Measurements from ENCODE around the gene SMARCA5.

The SMARCA5 gene

GRCh38 chr4:143539670-143540023 lies 26.1 kb downstream of the SMARCA5 start:
- DNase-seq: no peak

DNA sequence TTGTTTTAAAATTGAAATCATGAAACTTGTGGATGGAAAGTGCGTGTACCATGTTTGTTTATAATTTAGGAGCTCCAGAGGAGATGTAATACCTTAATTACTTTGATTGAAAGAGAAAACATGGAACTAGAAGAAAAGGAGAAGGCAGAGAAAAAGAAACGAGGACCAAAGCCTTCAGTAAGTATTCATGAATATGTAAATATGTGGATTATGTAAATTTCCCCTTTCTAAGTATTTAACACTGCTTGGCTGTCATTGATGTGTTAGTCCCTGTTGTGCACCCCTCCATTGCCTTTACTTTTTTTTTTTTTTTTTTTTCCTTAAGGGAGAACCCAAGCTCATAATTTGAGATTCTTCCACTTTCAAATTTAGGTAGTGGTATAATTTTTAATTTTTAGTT lies 36.4 kb downstream of the SMARCA5 start:
- no peak for DNase-seq

DNA sequence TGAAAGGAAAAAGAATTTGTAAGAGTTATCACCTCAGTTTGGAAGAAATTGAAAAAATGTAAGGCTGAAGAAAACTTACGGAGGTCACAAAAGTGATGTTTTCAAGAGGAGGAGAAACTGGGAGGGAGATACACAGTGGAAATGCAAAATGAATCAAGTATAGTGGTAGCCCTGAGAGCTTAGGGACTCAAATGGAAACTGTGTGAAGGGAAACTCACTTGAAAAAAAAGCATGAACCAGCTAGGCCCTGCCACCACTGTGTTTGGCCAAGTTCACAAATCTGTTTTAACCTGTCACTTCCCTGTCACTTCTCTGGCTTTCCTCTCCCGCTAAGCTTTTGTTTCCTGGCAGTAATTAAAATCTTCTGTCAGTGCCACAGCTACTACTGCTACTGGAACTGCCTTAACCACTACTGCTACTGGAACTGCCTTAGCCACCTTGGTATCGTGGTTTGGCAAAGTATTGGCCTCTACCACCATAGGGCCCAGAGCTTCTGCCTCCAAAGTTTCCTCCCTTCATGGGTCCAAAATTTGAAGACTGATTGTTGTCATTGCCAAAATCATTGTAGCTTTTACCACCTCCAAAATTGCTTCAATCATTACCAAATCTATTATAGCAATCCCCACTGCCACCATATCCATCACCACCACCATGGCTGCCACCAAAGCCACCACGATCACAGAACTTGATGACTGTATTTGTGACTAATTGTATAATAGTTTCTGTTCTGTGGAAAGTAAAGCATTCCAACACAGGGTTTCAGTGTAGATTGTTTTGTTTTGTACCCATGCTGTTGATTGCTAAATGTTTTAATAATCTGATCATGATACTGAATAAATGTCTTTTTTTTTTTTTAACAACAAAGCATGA lies 41.5 kb downstream of the SMARCA5 start:
- DNase-seq: no peak

DNA sequence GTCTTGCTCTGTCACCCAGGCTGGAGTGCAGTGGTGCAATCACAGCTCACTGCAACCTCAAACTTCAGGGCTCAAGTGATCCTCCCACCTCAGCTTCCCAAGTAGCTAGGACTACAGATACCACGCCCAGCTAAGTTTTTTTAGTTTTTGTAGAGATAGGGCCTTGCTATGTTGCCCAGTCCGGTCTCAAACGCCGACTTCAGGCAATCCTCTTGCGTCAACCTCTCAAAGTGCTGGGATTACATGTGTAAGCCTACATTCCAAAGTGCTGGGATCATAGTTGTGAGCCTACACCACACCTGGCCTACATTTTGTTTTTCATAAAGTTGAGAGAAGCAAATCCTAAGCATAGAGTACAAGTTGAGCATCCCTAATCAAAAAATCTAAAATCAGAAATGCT lies 42.2 kb downstream of the SMARCA5 start:
- DNase-seq: no peak

- no peak for DNase-seq
Measured at GRCh38 chr4:143558286-143558685, 44.8 kb downstream of the SMARCA5 start.

DNA sequence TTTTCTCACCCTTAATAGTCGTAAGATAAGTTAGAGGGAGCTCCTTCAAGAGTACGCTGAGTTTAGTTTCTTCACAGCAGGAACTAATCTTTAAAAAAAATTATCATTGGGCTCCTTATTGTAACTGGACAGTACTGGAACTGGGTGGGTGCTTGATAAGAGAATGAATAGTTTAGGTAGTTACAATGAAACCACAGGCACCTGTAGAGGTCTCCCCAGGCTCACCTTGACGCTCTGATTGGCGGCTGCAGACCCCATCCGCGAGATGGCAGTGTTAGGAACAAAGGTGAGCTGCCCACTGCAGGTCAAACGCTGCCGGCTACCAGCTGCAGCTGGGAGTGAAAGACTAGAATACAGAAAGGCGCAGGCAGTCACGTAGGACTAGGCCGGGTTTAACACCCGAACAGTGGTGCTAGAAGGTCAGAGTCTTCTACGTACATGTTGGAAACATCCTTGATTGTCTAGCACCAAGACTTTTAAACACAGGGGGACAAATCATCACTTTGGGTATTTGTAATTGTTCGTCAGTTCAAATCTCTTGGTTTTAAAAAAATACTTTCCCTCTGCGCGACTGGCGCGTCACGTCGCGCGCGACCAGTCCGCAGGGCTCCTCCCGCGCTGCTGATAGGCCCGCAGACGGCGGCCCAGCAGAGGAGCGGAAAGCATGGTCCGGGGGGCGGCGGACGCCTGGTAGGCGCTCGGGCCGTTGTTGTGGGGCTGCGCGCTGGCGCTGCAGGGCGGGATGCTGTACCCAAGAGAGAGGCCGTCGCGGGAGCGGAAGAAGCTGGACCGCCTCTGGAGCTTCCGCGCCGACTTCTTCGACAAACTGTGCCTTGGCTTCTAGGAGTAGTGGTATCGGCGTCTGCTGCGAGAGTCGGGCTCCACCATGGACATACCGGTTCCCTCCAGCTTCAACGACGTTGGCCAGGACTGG lies 45.6 kb downstream of the SMARCA5 start:
- peak; percentile 64 for DNase-seq

- peak; percentile 17 for DNase-seq
Measured at GRCh38 chr4:143559757-143560147, 46.2 kb downstream of the SMARCA5 start.

GRCh38 chr4:143564472-143564871 lies 51.0 kb downstream of the SMARCA5 start:
- no peak for DNase-seq

- no peak for DNase-seq
Measured at GRCh38 chr4:143575331-143575730, 61.8 kb downstream of the SMARCA5 start.

GRCh38 chr4:143581331-143581946 lies 67.9 kb downstream of the SMARCA5 start:
- no peak for DNase-seq

GRCh38 chr4:143585548-143585947 lies 72.0 kb downstream of the SMARCA5 start:
- no peak for DNase-seq

- no peak for DNase-seq
Measured at GRCh38 chr4:143586080-143586479, 72.6 kb downstream of the SMARCA5 start.

DNA sequence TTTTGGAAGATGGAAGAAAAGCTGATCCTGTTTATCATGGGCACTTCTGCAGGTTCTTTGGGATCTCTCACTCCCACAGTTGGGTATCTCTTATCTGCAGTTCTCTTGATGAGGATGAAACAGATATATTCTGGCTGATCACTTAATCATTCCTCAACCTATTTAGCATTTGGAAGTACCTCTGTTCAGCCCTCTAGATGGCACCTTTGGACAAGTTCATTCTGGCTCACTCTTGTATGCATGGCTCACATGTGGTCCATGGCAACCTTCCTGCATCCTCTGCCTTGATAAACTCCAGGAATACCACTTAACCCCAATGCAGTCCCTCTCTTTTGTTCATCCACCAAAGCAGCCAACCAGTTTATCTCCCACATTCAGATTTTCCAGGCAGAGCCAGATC lies 74.2 kb downstream of the SMARCA5 start:
- no peak for DNase-seq

DNA sequence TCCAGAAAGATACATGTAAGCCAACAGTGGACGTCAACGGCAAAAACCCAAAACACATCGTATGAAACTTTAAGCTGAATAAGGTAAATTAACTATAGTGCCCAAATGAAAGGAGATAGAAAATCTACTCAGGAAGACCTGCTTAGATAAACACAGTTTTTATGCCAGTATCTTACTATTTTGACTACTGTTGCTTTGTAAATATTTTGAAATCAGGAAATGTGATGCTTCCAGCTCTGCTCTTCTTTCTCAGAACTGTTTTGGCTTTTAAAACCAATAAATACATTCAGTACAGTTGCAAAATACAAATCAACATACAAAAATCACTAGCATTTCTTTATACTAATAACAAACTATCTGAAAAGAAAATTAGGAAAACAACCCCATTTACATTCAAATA lies 83.8 kb downstream of the SMARCA5 start:
- DNase-seq: no peak

- DNase-seq: no peak
Measured at GRCh38 chr4:143598816-143599215, 85.3 kb downstream of the SMARCA5 start.

- no peak for DNase-seq
Measured at GRCh38 chr4:143599827-143600226, 86.3 kb downstream of the SMARCA5 start.

DNA sequence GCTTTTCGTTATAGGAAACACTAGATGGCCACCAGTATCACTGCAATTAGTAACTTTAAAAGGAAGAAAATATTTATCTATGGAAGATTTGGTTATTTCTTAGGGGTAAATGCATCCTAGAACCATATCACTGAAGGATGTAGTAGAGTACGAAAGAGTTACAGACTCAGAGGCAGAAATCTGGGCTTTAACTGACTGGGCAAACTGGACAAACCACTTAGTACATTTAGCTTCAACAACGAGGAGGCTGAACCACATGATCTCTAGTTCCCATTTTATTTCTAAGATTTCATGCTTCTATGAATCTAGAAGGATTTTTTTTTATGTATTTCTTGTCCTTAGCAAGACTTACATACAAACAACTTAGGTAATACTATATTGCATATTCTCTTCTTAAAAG lies 93.0 kb downstream of the SMARCA5 start:
- DNase-seq: no peak
